ENCODE results near the gene GIPC2. TPM values are rescaled to one million over a fixed set of nuclear protein-coding genes. Genes with fewer than 3 reads are reported as not detected.
A peak's percentile ranks its signal among the peaks of the same experiment; 100 is the strongest.
"Not testable (repeated sequence)": the region's sequence is repeated elsewhere in the genome, so short reads cannot be mapped to it uniquely, and the experiment has no call there.

Gene GIPC2
- total and polyA plus RNA-seq, 8 donors = 6.3 to 22.1 (median 12.9) TPM

DNA sequence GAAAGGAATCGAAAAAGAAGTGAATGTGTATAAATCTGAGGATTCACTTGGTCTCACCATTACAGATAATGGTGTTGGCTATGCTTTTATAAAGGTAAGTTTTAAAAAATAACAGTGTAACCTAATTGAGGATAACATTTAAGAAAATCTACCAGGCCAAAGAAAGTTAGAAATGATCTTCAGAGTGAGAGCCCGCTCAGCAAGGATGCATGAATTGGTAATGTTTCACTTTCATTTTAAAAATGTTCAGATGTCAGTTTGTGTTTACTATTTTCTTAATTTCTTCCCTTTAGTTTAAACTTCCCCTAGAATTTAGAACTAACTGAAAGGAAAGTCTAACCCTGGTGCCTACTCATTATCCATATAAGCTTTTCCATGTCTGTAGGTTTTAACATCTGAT is 35.0 kb downstream of the GIPC2 start:
- FAIRE-seq (no peak), DNase-seq (no peak), ATAC-seq (no peak)
- no peak overlapping the region for H3K27ac ChIP-seq
- TF ChIP-seq, protein P1, sequence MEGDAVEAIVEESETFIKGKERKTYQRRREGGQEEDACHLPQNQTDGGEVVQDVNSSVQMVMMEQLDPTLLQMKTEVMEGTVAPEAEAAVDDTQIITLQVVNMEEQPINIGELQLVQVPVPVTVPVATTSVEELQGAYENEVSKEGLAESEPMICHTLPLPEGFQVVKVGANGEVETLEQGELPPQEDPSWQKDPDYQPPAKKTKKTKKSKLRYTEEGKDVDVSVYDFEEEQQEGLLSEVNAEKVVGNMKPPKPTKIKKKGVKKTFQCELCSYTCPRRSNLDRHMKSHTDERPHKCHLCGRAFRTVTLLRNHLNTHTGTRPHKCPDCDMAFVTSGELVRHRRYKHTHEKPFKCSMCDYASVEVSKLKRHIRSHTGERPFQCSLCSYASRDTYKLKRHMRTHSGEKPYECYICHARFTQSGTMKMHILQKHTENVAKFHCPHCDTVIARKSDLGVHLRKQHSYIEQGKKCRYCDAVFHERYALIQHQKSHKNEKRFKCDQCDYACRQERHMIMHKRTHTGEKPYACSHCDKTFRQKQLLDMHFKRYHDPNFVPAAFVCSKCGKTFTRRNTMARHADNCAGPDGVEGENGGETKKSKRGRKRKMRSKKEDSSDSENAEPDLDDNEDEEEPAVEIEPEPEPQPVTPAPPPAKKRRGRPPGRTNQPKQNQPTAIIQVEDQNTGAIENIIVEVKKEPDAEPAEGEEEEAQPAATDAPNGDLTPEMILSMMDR (IDR thresholded peaks at IDR 0.05) = no peak
- H3K9me3 ChIP-seq = no peaks in the 10 kb centered on the region
- H3K4me3 ChIP-seq = no peak overlapping the region
- WGBS, 2 donors = 92 to 95% methylated on average over 2 of the region's 2 CpGs
- H3K27me3 ChIP-seq = no peaks in the 10 kb centered on the region
- H3K36me3 ChIP-seq = no peaks in the 10 kb centered on the region
- peaks cover 4 to 10% (median 7%) of the 10 kb centered on the region in 3 donors for H3K4me1 ChIP-seq
- intact Hi-C loops (cut with DNase I) = no loop called here

DNA sequence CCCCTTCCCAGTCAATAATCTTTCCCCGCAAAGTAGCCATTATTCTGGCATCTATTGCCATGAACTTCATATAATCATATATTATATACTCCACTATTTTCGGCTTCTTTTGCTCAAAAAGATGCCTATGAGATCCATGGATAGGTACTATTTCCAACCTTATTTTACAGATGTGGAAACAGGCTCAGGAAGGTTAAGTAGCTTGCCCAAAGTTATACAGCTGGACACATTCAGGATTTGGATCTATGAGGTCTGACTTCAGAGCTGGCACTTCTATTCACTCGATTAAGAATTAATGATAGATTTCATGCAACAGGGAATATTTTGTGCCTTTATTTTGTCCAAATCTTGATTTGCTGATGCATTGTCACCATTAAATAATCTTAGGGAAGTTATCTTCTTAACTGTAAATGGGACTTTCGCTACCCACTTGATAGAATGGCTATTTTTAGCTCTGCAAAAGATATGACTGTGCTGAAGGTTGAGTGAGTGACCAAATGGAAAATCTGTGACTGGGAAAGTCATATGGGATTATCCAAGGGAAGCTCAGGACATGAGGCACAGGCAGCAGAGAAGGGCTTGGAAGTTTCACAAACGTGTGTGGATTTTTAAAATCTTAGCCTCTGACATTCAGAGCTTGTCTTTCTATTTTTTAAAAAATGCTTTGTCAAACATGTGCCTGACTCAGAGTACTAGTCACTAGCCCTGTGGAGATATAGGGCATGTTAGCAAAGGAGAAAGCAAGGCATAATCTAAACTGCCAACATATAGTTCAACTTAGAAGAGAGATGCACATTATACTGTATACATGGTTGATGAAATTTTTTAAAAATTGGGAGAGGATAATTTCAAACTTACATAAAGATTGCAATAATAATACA is 36.5 kb downstream of the GIPC2 start:
- peaks cover 4 to 10% (median 7%) of the 10 kb centered on the region in 3 donors for H3K4me1 ChIP-seq
- no peaks in the 10 kb centered on the region for H3K9me3 ChIP-seq
- H3K27me3 ChIP-seq = no peaks in the 10 kb centered on the region
- peak overlapping the region in 2 of 4 donors; percentile 28 to 29 for H3K27ac ChIP-seq
- intact Hi-C loops (cut with DNase I) = no loop called here
- ATAC-seq (peak; percentile 53 to 92 (median 82)), DNase-seq (peak in 1 of 6 donors; percentile 39), FAIRE-seq (no peak)
- no peaks in the 10 kb centered on the region for H3K36me3 ChIP-seq
- TF ChIP-seq, protein P1 (IDR thresholded peaks at IDR 0.05) = no peak
- H3K4me3 ChIP-seq = no peak overlapping the region
- WGBS, 2 donors = 58 to 63% methylated on average over 5 of the region's 5 CpGs

DNA sequence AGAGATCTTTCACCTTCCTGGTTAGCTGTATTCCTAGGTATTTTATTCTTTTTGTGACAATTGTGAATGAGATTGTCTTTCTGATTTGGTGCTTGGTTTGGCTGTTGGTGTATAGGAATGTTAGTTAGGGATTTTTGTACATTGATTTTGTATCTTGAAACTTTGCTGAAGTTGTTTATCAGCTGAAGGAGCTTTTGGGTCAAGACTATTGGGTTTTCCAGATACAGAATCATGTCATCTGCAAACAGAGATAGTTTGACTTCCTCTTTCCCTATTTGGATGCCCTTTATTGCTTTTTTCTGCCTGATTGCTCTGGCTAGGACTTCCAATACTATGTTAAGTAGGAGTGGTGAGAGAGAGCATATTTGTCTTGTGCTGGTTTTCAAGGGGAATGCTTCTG is 38.9 kb downstream of the GIPC2 start:
- intact Hi-C loops (cut with DNase I) = not testable (repeated sequence)

DNA sequence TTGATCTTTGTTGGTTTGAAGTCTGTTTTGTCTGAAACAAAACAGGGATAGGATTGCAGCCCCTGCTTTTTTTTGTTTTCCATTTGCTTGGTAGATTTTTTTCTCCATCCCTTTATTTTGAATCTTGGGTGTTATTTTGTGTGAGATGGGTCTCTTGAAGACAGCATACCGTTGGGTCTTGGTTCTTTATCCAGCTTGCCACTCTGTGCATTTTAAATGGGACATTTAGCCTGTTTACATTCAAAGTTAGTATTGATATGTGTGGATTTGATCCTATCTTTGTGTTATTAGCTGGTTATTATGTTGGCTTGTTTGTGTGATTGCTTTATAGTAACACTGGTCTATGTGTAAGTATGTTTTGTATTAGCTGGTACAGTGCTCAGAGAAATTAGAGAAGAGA is 40.9 kb downstream of the GIPC2 start:
- FAIRE-seq = no peak
- H3K27ac ChIP-seq = no peak overlapping the region
- ATAC-seq = no peak
- H3K4me3 ChIP-seq = no peak overlapping the region
- no peaks in the 10 kb centered on the region for H3K36me3 ChIP-seq
- intact Hi-C loops (cut with DNase I) = no loop called here
- DNase-seq = no peak
- 91 to 96% methylated on average over 1 of the region's 1 CpG for WGBS, 2 donors
- H3K27me3 ChIP-seq = no peaks in the 10 kb centered on the region
- H3K9me3 ChIP-seq = no peaks in the 10 kb centered on the region
- TF ChIP-seq, protein P1 (IDR thresholded peaks at IDR 0.05) = no peak
- H3K4me1 ChIP-seq = peaks cover 0 to 7% (median 0%) of the 10 kb centered on the region in 3 donors

More for the DNA sequence above, 38.9 kb downstream of the GIPC2 start:
- DNase-seq, H3K9me3 ChIP-seq, H3K27me3 ChIP-seq, ATAC-seq, H3K4me1 ChIP-seq, H3K4me3 ChIP-seq, H3K27ac ChIP-seq, FAIRE-seq, H3K36me3 ChIP-seq: not testable (repeated sequence)

DNA sequence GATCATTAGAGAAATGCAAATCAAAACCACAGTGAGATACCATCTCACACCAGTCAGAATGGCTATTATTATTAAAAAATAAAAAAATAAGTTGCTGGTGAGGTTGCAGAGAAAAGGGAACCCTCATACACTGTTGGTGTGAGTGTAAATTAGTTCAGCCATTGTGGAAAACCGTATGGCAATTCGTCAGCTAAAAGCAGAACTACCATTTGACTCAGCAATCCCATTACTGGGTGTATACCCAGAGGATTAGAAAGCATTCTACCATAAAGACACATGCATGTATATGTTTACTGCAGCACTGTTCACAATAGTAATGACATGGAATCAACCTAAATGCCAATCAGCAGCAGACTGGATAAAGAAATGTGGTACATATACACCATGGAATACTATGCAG is 42.2 kb downstream of the GIPC2 start:
- intact Hi-C loops (cut with DNase I) = no loop called here
- no peak overlapping the region for H3K4me3 ChIP-seq
- TF ChIP-seq, protein P1 (IDR thresholded peaks at IDR 0.05) = no peak
- no peaks in the 10 kb centered on the region for H3K27me3 ChIP-seq
- H3K4me1 ChIP-seq = no peaks in the 10 kb centered on the region
- H3K9me3 ChIP-seq = no peaks in the 10 kb centered on the region
- H3K36me3 ChIP-seq = no peaks in the 10 kb centered on the region
- ATAC-seq (no peak), DNase-seq (no peak), FAIRE-seq (no peak)
- WGBS, 2 donors = 93 to 94% methylated on average over 2 of the region's 2 CpGs
- no peak overlapping the region for H3K27ac ChIP-seq

Measured in pancreas (tissue), 10 donors.